ENCODE data around the gene ST6GAL2.

ST6GAL2 gene

DNA sequence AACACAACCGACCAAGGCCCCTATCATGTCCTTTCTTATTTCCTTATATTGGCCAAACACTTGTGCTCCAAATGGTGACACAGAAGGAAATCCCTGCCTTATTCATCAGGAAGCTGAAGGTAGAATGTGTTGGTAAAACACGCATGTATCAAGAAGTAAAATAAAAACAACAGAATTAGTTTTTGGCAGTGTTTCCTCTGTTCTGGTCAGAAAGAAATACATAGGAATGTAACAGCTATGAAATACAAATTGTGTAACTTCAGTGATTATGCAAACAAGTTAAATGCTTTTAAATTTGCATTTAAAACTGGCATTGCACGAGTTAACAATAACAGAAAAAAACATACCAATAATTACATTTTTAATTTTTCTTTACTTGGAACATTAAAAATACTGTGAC lies 19.3 kb downstream of the ST6GAL2 start:
- no peak overlapping the region for H3K4me3 ChIP-seq (ENCODE audit: low read depth, low read length)
- no peak for DNase-seq (ENCODE audit: low read depth)
- TF ChIP-seq, protein P1, sequence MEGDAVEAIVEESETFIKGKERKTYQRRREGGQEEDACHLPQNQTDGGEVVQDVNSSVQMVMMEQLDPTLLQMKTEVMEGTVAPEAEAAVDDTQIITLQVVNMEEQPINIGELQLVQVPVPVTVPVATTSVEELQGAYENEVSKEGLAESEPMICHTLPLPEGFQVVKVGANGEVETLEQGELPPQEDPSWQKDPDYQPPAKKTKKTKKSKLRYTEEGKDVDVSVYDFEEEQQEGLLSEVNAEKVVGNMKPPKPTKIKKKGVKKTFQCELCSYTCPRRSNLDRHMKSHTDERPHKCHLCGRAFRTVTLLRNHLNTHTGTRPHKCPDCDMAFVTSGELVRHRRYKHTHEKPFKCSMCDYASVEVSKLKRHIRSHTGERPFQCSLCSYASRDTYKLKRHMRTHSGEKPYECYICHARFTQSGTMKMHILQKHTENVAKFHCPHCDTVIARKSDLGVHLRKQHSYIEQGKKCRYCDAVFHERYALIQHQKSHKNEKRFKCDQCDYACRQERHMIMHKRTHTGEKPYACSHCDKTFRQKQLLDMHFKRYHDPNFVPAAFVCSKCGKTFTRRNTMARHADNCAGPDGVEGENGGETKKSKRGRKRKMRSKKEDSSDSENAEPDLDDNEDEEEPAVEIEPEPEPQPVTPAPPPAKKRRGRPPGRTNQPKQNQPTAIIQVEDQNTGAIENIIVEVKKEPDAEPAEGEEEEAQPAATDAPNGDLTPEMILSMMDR (IDR thresholded peaks at IDR 0.05; ENCODE audit: low read depth, low read length, missing control alignments): no peak

DNA sequence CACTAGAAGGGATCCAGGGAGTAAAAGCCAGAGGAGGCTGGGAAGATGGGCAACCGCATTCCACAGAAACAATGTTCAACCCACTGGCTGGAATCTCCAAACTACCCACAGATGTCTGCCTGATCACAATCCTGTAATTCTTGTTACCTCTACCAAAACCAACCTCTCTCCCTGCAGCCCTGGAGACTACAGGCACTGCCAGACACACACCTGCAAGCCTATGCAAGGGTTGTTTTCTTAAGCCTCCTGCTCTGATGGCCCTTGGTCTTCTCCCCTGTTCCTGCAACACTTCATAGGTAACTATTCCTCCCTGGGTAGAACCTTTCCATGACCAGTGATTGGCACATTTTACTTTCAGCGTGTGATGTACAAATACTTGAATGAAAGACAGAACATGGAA lies 21.9 kb downstream of the ST6GAL2 start:
- DNase-seq (ENCODE audit: low read depth): no peak
- no peak overlapping the region for H3K4me3 ChIP-seq (ENCODE audit: low read depth, low read length)

DNA sequence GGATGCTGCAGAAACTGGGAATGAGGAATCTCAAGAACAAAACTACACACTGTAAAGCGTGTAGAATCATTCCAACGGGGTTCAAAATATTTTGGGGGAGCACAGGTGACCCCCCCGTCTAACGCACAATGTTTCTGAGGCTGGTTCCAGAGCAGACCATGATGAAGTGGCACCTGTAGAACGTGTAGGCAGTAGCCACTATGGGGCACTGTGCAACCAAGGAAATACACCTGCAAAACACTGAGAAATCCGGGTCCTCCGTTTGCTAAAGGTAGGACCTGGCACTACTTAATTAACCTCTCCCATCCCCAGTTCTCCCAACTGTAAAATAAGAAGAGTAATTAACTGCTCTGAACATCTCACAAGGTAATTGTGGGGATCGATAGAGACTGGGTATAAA lies 22.6 kb downstream of the ST6GAL2 start:
- TF ChIP-seq, protein P1 (IDR thresholded peaks at IDR 0.05; ENCODE audit: low read depth, low read length, missing control alignments): no peak
- H3K4me3 ChIP-seq (ENCODE audit: low read depth, low read length): no peak overlapping the region
- no peak for DNase-seq (ENCODE audit: low read depth)

More for the DNA sequence above, 21.9 kb downstream of the ST6GAL2 start:
- TF ChIP-seq, protein P1 (IDR thresholded peaks at IDR 0.05; ENCODE audit: low read depth, low read length, missing control alignments): no peak

DNA sequence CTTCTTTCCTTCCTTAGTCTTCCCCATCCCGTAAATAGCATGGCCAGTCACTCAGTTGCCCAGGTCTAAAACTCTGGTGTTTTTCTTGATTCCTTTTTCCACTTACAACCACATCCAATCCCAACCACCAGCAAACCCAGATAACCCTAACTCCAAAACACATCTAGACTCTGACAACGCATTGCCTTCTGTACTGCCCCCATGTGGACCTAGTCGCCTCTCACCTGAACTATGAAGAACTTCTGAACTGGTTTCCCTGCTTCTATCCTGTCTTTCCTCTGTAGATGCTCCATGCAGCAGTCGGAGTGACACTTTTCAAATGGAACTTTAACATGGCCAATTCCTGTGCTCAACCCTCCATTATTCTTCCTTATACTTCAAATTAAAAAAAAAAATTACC lies 26.5 kb downstream of the ST6GAL2 start:
- DNase-seq (ENCODE audit: low read depth): no peak
- no peak overlapping the region for H3K4me3 ChIP-seq (ENCODE audit: low read depth, low read length)
- TF ChIP-seq, protein P1 (IDR thresholded peaks at IDR 0.05; ENCODE audit: low read depth, low read length, missing control alignments): no peak

DNA sequence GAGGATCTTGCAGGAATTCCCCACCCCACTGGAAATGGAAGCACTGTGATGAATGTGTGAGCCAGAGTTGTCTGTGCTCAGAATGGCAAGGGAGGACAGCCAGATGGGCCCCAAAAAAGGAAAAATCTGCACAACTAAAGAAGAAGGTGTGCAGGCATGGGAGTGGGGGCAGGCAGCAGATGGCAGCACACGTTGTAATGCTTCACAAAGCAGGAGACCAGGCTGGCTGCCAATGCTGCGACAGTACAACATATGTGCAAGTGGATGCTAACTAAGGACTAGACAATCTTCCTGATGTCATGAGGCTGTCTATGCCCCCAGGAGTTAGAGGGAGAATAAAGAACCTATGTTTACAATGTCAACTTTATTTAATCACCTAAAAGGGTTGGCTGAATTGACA lies 27.2 kb downstream of the ST6GAL2 start:
- no peak overlapping the region for H3K4me3 ChIP-seq (ENCODE audit: low read depth, low read length)
- no peak for DNase-seq (ENCODE audit: low read depth)
- TF ChIP-seq, protein P1 (IDR thresholded peaks at IDR 0.05; ENCODE audit: low read depth, low read length, missing control alignments): no peak

DNA sequence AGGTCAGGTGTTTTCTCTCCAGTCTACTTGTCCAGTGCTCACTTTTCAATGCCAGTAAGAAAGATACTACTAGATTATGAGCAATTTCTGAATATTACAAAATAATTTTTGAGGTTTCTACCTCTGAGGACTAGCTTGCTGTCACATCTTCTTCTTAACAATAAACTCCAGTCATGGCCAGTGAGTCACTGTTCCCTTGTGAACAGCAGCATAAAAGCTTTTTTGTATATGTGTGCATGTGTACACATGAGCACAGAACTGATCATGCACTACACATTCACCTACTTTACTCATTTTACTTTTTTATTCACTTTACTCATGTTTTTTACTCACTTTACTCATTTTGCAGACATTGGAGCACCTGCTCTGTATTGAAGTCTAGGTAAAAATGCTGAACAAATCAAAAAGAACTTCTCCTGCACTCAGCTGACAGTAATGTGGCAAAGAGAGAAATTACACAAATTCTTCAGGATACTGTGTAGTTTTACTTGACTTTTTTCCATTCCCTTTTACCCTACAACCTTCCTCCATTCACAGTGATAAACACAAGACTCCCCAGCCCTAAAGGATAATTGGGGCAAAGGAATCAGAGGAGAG lies 28.0 kb downstream of the ST6GAL2 start:
- H3K4me3 ChIP-seq (ENCODE audit: low read depth, low read length): no peak overlapping the region
- no peak for DNase-seq (ENCODE audit: low read depth)
- TF ChIP-seq, protein P1 (IDR thresholded peaks at IDR 0.05; ENCODE audit: low read depth, low read length, missing control alignments): no peak

DNA sequence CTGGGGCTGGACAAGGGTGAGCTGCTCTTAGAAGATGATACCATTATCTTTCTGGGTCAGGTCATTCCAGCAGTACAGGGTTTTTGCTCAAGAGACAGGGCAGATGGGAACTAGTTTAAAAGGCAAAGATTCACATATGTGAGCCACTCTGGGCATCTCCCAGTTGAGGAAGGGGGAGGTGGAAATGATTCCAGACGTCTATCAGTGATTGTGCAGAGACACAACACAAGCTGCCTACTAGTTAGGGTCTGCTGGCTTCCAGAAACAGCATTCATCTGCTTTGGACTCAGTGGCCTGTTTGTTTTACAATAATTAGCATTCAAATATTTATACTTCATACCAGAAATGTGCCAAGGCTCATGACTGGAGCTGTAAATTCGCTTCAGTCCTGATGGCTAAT lies 32.3 kb downstream of the ST6GAL2 start:
- TF ChIP-seq, protein P1 (IDR thresholded peaks at IDR 0.05; ENCODE audit: low read depth, low read length, missing control alignments): no peak
- no peak for DNase-seq (ENCODE audit: low read depth)
- H3K4me3 ChIP-seq (ENCODE audit: low read depth, low read length): no peak overlapping the region

All from GM12864 (cell line).